A549 (cell line): ENCODE measurements around the gene C9orf152.

Source experiments
- EHMT2 ChIP-seq: fragments of 200-600 bp; sonication (generic); IDR thresholded peaks from 2 replicates; pipeline ENCODE4 v1.6.1; 2016; ENCODE audit warnings: antibody characterized with exemption, low read depth, mild to moderate bottlenecking, moderate library complexity
- KDM5A ChIP-seq: fragments of 200-600 bp; sonication (generic); IDR thresholded peaks from 2 replicates; pipeline ENCODE4 v1.6.1; 2016; ENCODE audit warnings: antibody characterized with exemption, mild to moderate bottlenecking
- PHF8 ChIP-seq: fragments of 200-600 bp; sonication (generic); IDR thresholded peaks from 2 replicates; pipeline ENCODE4 v1.6.1; 2016; ENCODE audit warnings: low read depth, mild to moderate bottlenecking, antibody characterized with exemption, moderate library complexity, borderline replicate concordance
- POLR2A ChIP-seq: IDR thresholded peaks from 2 replicates; pipeline ENCODE4 v1.6.1; 2012; ENCODE audit warnings: mild to moderate bottlenecking, low read length
- SREBF2 ChIP-seq: fragments of 450-650 bp; IDR thresholded peaks from 2 replicates; pipeline ENCODE4 v1.6.1; 2014; ENCODE audit warnings: mild to moderate bottlenecking, moderate library complexity

- TF ChIP-seq PHF8 (no peak), SREBF2 (no peak), POLR2A (no peak), KDM5A (no peak), EHMT2 (no peak)
These were observed 38.3 kb upstream of the C9orf152 start for GRCh38 chr9:110246214-110246613.
